Posterior cingulate gyrus (tissue), 11 donors: ENCODE data around the gene DCHS1.

Experiments
- DNase-seq, 10 donors: peaks; one replicate each; pipeline versions ENCODE4 v3.0.0 to v3.0.0-alpha.2; 2020 to 2021; ENCODE audit warnings: mixed read lengths in 3 of 10
- intact Hi-C: fragments of 100-400 bp; cut with DNase I; formaldehyde crosslinking; loops from one replicate; pipeline ENCODE4 v1.15.1; 2023

Gene DCHS1

GRCh38 chr11:6630632-6631291 lies 24.8 kb downstream of the DCHS1 start:
- DNase-seq = peak in 1 of 10 donors; percentile 87
- intact Hi-C loops = no loop called here

- DNase-seq = peak in 1 of 10 donors; percentile 89
- intact Hi-C loops = no loop called here
These were observed 25.5 kb downstream of the DCHS1 start for GRCh38 chr11:6629892-6630631.

DNA sequence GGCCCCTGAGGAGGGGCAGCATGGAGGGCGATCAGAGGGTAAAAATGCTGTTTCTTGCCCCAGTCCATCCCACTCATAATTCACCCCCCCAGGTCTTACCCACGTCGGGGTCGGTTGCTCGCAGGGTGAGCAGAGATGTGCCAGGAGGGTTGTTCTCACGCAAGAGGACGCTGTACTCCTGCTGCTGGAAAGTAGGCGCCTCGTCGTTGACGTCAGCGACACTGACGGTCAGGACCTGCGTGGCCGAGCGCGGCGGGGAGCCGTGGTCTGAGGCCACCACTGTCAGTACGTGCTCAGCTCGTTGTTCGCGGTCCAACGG lies 26.1 kb downstream of the DCHS1 start:
- intact Hi-C loops = no loop called here
- no peak for DNase-seq

DNA sequence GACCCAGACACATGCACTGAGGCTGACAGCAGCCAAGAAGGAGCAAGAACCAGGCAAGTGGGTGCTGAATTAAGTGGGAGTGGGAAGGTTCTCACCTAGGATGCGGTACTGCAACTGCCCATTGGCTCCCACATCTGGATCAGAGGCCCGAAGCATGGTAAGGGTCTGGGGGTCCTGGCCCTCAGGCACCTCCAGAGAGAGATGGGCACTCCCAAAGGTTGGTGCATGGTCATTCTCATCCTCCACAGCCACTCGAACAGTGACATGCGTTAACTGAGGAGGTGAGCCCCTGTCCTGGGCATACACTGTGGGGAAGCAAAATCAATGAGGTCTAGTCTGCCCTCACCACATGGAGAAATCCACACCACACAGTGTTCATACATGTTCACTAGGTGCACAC lies 27.1 kb downstream of the DCHS1 start:
- no peak for DNase-seq
- intact Hi-C loops = no loop called here

DNA sequence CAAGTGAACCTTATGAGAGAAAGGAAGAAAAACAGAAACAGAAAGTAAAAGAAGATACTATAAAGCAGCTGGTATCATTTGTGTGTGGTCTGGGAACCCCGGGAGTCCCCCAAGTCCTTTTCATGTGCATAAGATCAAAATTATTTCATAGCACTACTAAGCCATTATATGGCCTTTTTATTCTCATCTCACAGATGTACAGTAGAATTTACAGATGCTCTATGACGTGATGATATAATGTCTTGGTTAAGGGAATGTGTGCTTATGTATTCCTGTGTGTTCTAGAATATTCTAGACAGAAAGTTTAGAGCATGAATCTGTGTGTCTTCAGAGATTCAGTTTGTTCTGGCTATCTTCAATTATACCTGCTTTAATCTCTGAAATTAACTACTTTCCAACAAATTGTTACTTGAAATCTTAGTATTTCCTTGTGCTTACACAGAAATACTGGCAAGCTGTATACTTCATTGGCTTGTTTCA lies 27.8 kb downstream of the DCHS1 start:
- DNase-seq = no peak
- intact Hi-C loops = no loop called here

DNA sequence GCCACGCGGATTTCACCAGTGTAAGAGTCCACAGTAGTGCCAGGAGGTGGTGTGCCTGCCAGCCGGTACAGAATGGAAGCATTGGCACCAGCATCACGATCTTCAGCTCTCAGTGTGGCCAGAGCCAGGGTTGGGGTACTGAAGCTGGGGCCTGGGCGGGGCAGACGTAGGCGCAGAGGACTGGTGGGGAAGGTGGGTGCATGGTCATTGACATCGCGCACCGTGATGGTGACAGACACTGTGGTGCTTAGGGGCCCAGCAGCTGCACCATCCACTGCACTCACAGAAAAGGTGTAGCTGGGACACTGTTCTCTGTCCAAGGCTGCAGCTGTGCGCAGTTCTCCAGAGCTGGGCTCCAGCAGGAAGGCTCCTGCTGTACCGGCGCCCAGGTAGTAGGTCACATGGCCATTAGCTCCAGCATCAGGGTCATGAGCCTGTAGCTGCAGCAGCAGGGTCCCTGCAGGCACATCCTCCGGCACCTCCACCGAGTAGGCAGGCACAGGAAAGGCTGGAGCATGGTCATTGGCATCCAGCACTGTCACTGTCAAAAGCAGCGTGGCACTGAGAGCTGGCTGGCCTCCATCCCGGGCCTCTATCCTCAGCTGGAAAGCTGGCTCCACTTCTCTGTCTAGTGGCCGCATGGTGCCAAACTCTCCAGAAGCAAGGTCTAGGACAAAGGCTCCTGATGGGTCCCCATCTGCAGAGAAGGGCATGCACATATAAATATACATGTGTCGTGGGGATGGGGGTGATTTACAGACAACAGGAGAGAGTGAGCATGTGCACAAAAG lies 28.4 kb downstream of the DCHS1 start:
- peak in 9 of 10 donors; percentile 39 to 92 (median 47) for DNase-seq
- intact Hi-C loops = no loop called here

DNA sequence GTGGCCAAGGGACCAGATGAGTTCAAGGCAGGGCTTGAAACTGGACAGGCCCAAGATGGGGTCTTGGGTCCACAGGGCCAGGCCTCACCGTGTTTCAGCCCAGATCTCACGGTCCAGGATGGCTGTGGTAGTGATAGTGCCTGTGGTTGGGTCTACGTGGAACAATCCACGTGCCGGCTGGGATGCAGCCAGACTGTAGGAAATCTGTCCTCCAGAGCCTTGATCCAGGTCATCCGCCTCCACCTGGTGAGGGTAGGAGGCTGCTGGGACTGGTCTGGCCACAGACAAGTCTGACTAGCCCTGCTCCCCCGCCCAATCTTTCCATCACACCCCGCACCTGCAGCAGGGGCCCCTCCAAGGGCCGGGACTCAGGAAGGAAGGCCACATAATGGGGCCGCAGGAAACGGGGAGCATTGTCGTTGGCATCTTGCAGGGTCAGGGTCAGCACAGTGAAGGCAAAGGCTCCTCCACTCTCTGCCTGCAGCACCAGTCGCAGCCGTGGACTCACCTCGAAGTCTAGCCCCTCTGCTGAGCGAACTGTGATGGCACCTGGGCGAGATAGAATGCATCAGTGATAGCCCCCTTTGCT lies 29.7 kb downstream of the DCHS1 start:
- intact Hi-C loops = no loop called here

DNA sequence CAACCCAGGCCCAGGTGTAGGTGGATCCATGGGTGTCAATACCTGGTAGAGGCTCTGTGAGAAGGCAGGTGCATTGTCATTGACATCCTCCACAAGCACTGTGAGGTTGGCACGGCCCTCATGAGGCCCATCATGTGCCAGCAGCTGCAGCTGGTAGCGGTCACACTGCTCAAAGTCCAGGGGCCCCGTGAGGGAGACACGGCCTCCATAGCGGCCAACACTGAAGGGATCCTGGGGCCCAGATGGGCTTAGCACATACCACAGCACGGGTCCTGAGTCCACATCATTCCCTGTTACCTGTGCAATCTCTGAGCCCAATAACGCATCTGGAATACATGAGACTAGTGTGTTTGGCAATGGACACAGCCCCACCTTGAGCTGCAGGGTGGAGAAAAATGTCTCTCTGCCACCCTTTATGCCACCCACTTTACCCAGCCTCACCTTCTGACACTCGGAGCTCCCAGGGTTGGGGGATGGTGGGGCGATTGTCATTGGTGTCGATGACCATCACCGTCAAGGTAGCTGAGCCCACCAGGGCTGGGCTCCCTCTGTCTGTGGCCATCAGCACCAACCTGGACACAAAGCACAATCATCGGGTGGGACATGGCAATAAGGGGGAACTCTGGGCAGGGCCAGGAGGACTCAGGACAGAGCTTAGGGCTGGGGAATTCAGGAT lies 30.3 kb downstream of the DCHS1 start:
- intact Hi-C loops = no loop called here
- peak in 2 of 10 donors; percentile 54 to 73 for DNase-seq

More for the DNA sequence above, 29.7 kb downstream of the DCHS1 start:
- peak in 2 of 10 donors; percentile 53 to 59 for DNase-seq

- DNase-seq = peak in 3 of 10 donors; percentile 57 to 76 (median 73)
- intact Hi-C loops = no loop called here
These were observed 31.9 kb downstream of the DCHS1 start for GRCh38 chr11:6623391-6624363.

DNA sequence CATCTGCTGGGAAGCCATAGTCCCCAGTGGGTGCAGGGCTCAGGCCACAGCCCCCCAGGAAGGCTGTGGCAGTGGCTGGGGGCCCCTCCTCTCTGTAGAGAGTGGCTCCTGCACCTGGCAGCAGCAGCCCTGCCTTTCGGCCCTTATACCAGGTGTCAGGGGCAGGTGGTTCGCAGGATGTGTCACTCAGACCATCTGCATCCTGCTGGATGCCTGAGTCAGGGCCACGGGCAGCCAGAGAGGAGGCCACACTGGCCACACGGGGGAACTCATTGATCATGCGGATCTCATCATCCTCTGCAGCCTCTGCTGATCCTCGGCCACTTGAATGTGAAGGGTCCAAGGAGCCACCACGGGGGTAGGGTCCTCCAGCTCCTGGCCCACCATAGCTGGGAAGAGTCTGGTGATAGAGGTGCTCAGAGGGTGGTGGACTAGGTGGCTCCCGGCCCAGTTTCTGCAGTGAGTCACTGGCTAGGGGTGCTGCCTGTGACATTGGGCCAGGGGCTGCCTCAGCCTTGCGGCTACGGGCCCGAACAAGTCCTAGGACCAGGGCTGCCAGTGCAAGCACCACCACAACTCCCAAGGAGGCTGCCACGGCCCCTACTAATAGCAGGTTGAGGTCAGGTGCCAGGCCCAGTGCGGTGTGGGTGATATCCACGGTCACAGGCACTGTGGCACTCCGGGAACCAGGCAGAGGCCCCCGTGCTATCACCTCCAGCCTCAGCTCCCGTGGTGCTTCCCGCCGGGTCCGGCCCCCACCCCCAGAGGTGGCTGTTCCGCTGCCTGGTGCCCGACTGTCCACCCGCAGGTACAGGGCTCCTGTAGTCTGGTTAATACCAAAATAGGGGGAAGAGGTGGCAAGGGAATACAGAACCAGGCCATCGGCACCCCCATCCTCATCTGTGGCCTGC lies 33.1 kb downstream of the DCHS1 start:
- peak in 3 of 10 donors; percentile 58 to 75 (median 63) for DNase-seq
- intact Hi-C loops = no loop called here

DNA sequence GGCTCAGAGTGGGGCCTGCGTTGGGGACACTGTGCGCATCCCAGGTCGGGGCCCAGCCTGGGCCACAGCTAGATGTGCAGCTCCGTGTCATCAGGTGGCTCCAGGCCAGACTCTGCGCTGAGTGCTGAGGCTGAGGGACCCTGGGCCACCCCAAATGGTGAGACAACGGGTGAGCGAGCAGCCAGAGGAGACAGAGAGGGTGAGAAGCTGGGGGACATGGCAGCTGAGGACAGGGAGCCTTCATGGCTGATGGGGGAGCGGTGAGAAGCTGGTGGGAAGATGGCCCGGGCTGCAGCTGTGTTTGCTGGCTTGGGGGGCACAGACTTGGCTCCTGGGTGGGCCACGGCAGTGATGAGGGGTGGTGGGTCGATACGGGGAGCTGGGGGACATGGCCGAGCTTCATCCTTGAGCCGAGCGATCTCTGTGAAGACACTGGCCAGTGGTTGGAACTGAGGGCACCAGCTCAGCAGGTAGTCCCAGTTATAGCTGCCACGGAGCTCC lies 33.8 kb downstream of the DCHS1 start:
- peak in 2 of 10 donors; percentile 65 to 71 for DNase-seq
- intact Hi-C loops = no loop called here

- no peak for DNase-seq
These were observed 35.0 kb downstream of the DCHS1 start for GRCh38 chr11:6620636-6621035.

GRCh38 chr11:6619004-6619745 lies 36.4 kb downstream of the DCHS1 start, which contains the start of gene TPP1:
Gene TPP1, minus strand, starts transcription at chr11:6619422. Its CDS starts 22 bp downstream, at chr11:6619400.
- intact Hi-C loops = loop anchor here (1.0 to 5.0 kb wide), 2 partner anchors 64 to 87 kb away; partner anchors contain the start of gene MRPL17

More at GRCh38 chr11:6620636-6621035, 35.0 kb downstream of the DCHS1 start:
- intact Hi-C loops = no loop called here

GRCh38 chr11:6618117-6619003 lies 37.2 kb downstream of the DCHS1 start:
- DNase-seq = peak in 7 of 10 donors; percentile 45 to 89 (median 50)

More at GRCh38 chr11:6619004-6619745, 36.4 kb downstream of the DCHS1 start, which contains the start of gene TPP1:
- peak; percentile 90 to 99 (median 95) for DNase-seq

DNA sequence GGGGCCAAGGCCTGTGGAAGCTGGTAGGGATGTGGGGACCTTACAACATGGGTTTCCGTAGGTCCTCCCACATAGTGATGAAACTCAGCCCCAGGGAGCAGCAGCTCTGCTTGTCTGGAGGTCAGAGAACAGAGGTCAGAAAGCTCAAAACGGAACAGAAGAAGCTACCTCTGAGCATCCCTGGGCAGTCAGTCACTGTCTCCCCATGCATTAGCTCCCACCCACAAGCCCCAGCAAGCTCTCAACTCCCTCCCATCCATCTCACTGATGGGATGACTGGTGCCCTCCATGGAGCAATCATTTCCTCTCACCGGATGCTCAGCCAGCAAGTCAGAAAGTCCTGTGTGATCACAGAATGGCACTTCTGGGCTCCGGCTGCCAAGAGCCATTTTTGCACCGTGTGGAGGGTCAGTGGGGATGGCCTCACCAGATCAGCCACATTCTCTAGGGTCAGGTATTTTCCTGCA lies 38.3 kb downstream of the DCHS1 start:
- intact Hi-C loops = loop anchor here (5.0 kb wide), 1 partner anchor 85 kb away; no protein-coding TSS in a partner anchor

More at GRCh38 chr11:6618117-6619003, 37.2 kb downstream of the DCHS1 start:
- intact Hi-C loops = loop anchor here (1.0 to 5.0 kb wide), 2 partner anchors 65 to 86 kb away; partner anchors contain the start of gene MRPL17

More for the DNA sequence above, 38.3 kb downstream of the DCHS1 start:
- peak in 2 of 10 donors; percentile 41 to 65 for DNase-seq
